ENCODE results near the gene NBR1. TPM values are rescaled to one million over a fixed set of nuclear protein-coding genes. Genes with fewer than 3 reads are reported as not detected.

NBR1 gene
- polyA plus RNA-seq, 1 donor (not counting 4 experiments of a cell fraction or from before 2014, with no cell fraction given) = 65.7 TPM

- Histone ChIP-seq H3K4me1 (ENCODE audit: control insufficient read depth, extremely low read depth, insufficient read depth, low read length) (peaks cover 23% of the 10 kb centered on the region), H3K4me2 (ENCODE audit: control insufficient read depth, extremely low read depth, insufficient read depth, low read depth, low read length) (no peak overlapping the region), H2AFZ (ENCODE audit: control insufficient read depth, low read length) (no peak overlapping the region), H3K9me3 (ENCODE audit: control insufficient read depth, low read depth, low read length) (no peaks in the 10 kb centered on the region), H3K79me2 (ENCODE audit: control insufficient read depth, insufficient read depth, low read length) (no peaks in the 10 kb centered on the region), H3K27ac (ENCODE audit: control insufficient read depth, insufficient read depth, low read length) (no peak overlapping the region), H3K36me3 (ENCODE audit: control insufficient read depth in 2 of 2, extremely low read depth in 1 of 2, insufficient read depth in 2 of 2, low read length in 2 of 2) (peaks cover 8 to 18% of the 10 kb centered on the region in 2 experiments), H3K9me1 (ENCODE audit: control insufficient read depth, extremely low read depth, insufficient read depth, low read length) (no peaks in the 10 kb centered on the region), H3K4me3 (ENCODE audit: control insufficient read depth in 2 of 3, extremely low read depth in 1 of 3, insufficient read depth in 2 of 3, low read depth in 1 of 3, low read length in 3 of 3) (no peak overlapping the region), H3K27me3 (ENCODE audit: control insufficient read depth, extremely low read depth, insufficient read depth, low read length) (no peaks in the 10 kb centered on the region), H4K20me1 (ENCODE audit: control insufficient read depth, extremely low read depth, insufficient read depth, low read length) (no peaks in the 10 kb centered on the region), H3K9ac (ENCODE audit: control insufficient read depth, extremely low read depth, insufficient read depth, low read length) (no peak overlapping the region)
- TF ChIP-seq CTCF (optimal IDR thresholded peaks at IDR 0.05 in 1 of 3, IDR thresholded peaks at IDR 0.05 in 1 of 3, conservative IDR thresholded peaks at IDR 0.05 in 1 of 3; ENCODE audit: extremely low read depth in 1 of 3, insufficient read depth in 2 of 3, low read length in 3 of 3) (no peak), EZH2 (IDR thresholded peaks at IDR 0.05; ENCODE audit: low read length) (no peak)
- dilution Hi-C loops (cut with MboI; ENCODE audit: extremely low pct_ligation_motif_present, low sequenced_read_pairs) = no loop called here
- DNase-seq (ENCODE audit: low read depth, low spot score) (no peak), FAIRE-seq (no peak)
These were observed 44.3 kb downstream of the NBR1 start for GRCh38 chr17:43215341-43215740.

- H3K36me3 ChIP-seq (ENCODE audit: control insufficient read depth in 2 of 2, extremely low read depth in 1 of 2, insufficient read depth in 2 of 2, low read length in 2 of 2) = peaks cover 8 to 18% of the 10 kb centered on the region in 2 experiments
- no peaks in the 10 kb centered on the region for H3K9me1 ChIP-seq (ENCODE audit: control insufficient read depth, extremely low read depth, insufficient read depth, low read length)
- H3K9me3 ChIP-seq (ENCODE audit: control insufficient read depth, low read depth, low read length) = no peaks in the 10 kb centered on the region
- dilution Hi-C loops (cut with MboI; ENCODE audit: extremely low pct_ligation_motif_present, low sequenced_read_pairs) = no loop called here
- no peaks in the 10 kb centered on the region for H4K20me1 ChIP-seq (ENCODE audit: control insufficient read depth, extremely low read depth, insufficient read depth, low read length)
- H3K27me3 ChIP-seq (ENCODE audit: control insufficient read depth, extremely low read depth, insufficient read depth, low read length) = no peaks in the 10 kb centered on the region
- TF ChIP-seq EZH2 (IDR thresholded peaks at IDR 0.05; ENCODE audit: low read length) = no peak
- TF ChIP-seq CTCF (optimal IDR thresholded peaks at IDR 0.05 in 1 of 3, IDR thresholded peaks at IDR 0.05 in 1 of 3, conservative IDR thresholded peaks at IDR 0.05 in 1 of 3; ENCODE audit: extremely low read depth in 1 of 3, insufficient read depth in 2 of 3, low read length in 3 of 3) = no peak
- H3K4me2 ChIP-seq (ENCODE audit: control insufficient read depth, extremely low read depth, insufficient read depth, low read depth, low read length) = no peak overlapping the region
- no peak overlapping the region for H3K27ac ChIP-seq (ENCODE audit: control insufficient read depth, insufficient read depth, low read length)
- H3K4me1 ChIP-seq (ENCODE audit: control insufficient read depth, extremely low read depth, insufficient read depth, low read length) = peaks cover 14% of the 10 kb centered on the region
- no peak overlapping the region for H2AFZ ChIP-seq (ENCODE audit: control insufficient read depth, low read length)
- DNase-seq (ENCODE audit: low read depth, low spot score) (no peak), FAIRE-seq (no peak)
- H3K79me2 ChIP-seq (ENCODE audit: control insufficient read depth, insufficient read depth, low read length) = no peaks in the 10 kb centered on the region
- no peak overlapping the region for H3K4me3 ChIP-seq (ENCODE audit: control insufficient read depth in 2 of 3, extremely low read depth in 1 of 3, insufficient read depth in 2 of 3, low read depth in 1 of 3, low read length in 3 of 3)
- H3K9ac ChIP-seq (ENCODE audit: control insufficient read depth, extremely low read depth, insufficient read depth, low read length) = no peak overlapping the region
These were observed 45.4 kb downstream of the NBR1 start for GRCh38 chr17:43216369-43216761.

Data from keratinocyte (primary cell).